ENCODE results near the gene OGFRL1. TPM values are rescaled to one million over a fixed set of nuclear protein-coding genes. Genes with fewer than 3 reads are reported as not detected.

OGFRL1 gene
- total RNA-seq: 1 to 10 TPM; 5.4 to 9.3 TPM
- polyA plus RNA-seq: 1 to 10 TPM in 1 of 2 donors, under 1 TPM in 1; 0.71 to 1.3 TPM

- Histone ChIP-seq H3K4me3 (ENCODE audit: low read depth in 1 of 3, low read length in 3 of 3) (peak within 1 kb of the TSS; percentile 63 to 94 (median 75)), H3K27ac (ENCODE audit: low read depth in 1 of 2, low read length in 2 of 2) (peak within 1 kb of the TSS; percentile 82 to 83), H3K9me3 (ENCODE audit: control insufficient read depth in 4 of 4, low read length in 3 of 4) (no peaks in the 10 kb centered on the region), H3K27me3 (ENCODE audit: control insufficient read depth in 4 of 4, insufficient read depth in 4 of 4, low read length in 3 of 4) (no peaks in the 10 kb centered on the region), H3K4me1 (ENCODE audit: control insufficient read depth in 4 of 4, insufficient read depth in 4 of 4, low read length in 3 of 4) (peaks cover 0 to 13% (median 6%) of the 10 kb centered on the region in 4 donors), H3K36me3 (ENCODE audit: control insufficient read depth in 4 of 4, insufficient read depth in 3 of 4, low read depth in 1 of 4, low read length in 3 of 4) (no peaks in the 10 kb centered on the region), H3K9ac (ENCODE audit: low read depth in 1 of 2, low read length in 2 of 2) (peak within 1 kb of the TSS; percentile 21 to 73)
- under 1% methylated on average over 79 of the region's 79 CpGs for WGBS
- peak; percentile 13 for TF ChIP-seq SP1 (IDR thresholded peaks at IDR 0.05)
- TF ChIP-seq CTCF (IDR thresholded peaks at IDR 0.05; ENCODE audit: low read depth, low read length, missing input control): peak; percentile 31
- no peak for TF ChIP-seq FOXA1 (IDR thresholded peaks at IDR 0.05)
- DNase-seq (ENCODE audit: low spot score): peak; percentile 70
Measured at GRCh38 chr6:71288228-71289038, at the start of gene OGFRL1. OGFRL1 (plus strand) TSS chr6:71288811; CDS start chr6:71288937, 126 bp downstream.

- H3K9me3 ChIP-seq (ENCODE audit: control insufficient read depth in 4 of 4, low read length in 3 of 4): peaks cover 0 to 4% (median 1%) of the 10 kb centered on the region in 4 donors
Measured at GRCh38 chr6:71239694-71240093, 48.9 kb upstream of the OGFRL1 start.

More at GRCh38 chr6:71239694-71240093, 48.9 kb upstream of the OGFRL1 start:
- Histone ChIP-seq H3K27ac (ENCODE audit: low read depth in 1 of 2, low read length in 2 of 2) (no peak overlapping the region), H3K9ac (ENCODE audit: low read depth in 1 of 2, low read length in 2 of 2) (no peak overlapping the region), H3K4me3 (ENCODE audit: low read depth in 1 of 3, low read length in 3 of 3) (no peak overlapping the region), H3K27me3 (ENCODE audit: control insufficient read depth in 4 of 4, insufficient read depth in 4 of 4, low read length in 3 of 4) (peaks cover 0 to 2% (median 0%) of the 10 kb centered on the region in 4 donors), H3K36me3 (ENCODE audit: control insufficient read depth in 4 of 4, insufficient read depth in 3 of 4, low read depth in 1 of 4, low read length in 3 of 4) (no peaks in the 10 kb centered on the region), H3K4me1 (ENCODE audit: control insufficient read depth in 4 of 4, insufficient read depth in 4 of 4, low read length in 3 of 4) (no peaks in the 10 kb centered on the region)
- no peak for DNase-seq (ENCODE audit: low spot score)
- TF ChIP-seq HNF4G (IDR thresholded peaks at IDR 0.05) (no peak), ATF3 (IDR thresholded peaks at IDR 0.05) (no peak), CTCF (IDR thresholded peaks at IDR 0.05; ENCODE audit: low read depth, low read length, missing input control) (no peak), RAD21 (IDR thresholded peaks at IDR 0.05) (no peak), JUND (IDR thresholded peaks at IDR 0.05) (no peak), TAF1 (conservative IDR thresholded peaks at IDR 0.05) (no peak), FOXA1 (IDR thresholded peaks at IDR 0.05) (no peak), ZBTB33 (IDR thresholded peaks at IDR 0.05) (no peak), SP1 (IDR thresholded peaks at IDR 0.05) (no peak), YY1 (IDR thresholded peaks at IDR 0.05) (no peak), REST (IDR thresholded peaks at IDR 0.05) (no peak), MAX (IDR thresholded peaks at IDR 0.05) (no peak), EGR1 (IDR thresholded peaks at IDR 0.05; ENCODE audit: low read depth in 2 of 2) (no peak)
- WGBS: 87% methylated on average over 5 of the region's 5 CpGs

All from liver (tissue), 9 donors.